Heart left ventricle (tissue), 16 donors: ENCODE data around the gene MOGAT2. TPM values are rescaled to one million over a fixed set of nuclear protein-coding genes. Genes with fewer than 3 reads are reported as not detected.

Experiments
- ATAC-seq, 4 donors: fragments of 200-7000 bp; cut with Tn5 transposase; one replicate each; pipeline ENCODE4 v1.9.1; 2020 to 2022; ENCODE audit warnings: moderate library complexity in 4 of 4, mild to moderate bottlenecking in 3 of 4, moderate number of reproducible peaks in 1 of 4
- DNase-seq, 5 donors: peaks; one replicate each; pipeline ENCODE4 v3.0.0-alpha.2; 2020
- H3K27ac ChIP-seq, 12 donors: fragments of 200-600 bp; sonication (generic) in 4 of 12; one replicate each; pipeline versions ENCODE4 v1.5.0 to v1.8.0; 2016 to 2022; ENCODE audit warnings: mild to moderate bottlenecking in 2 of 12
- H3K27me3 ChIP-seq, 9 donors: fragments of 200-600 bp; sonication (generic) in 2 of 9; one replicate each; pipeline versions ENCODE4 v1.5.1 to v1.8.0; 2016 to 2022; ENCODE audit warnings: mild to moderate bottlenecking in 3 of 9
- H3K36me3 ChIP-seq, 9 donors: fragments of 200-600 bp; sonication (generic) in 2 of 9; one replicate each; pipeline versions ENCODE4 v1.5.0 to v1.8.0; 2018 to 2022; ENCODE audit warnings: mild to moderate bottlenecking in 2 of 9
- H3K4me1 ChIP-seq, 12 donors: fragments of 200-600 bp; sonication (generic) in 4 of 12; one replicate each; pipeline versions ENCODE4 v1.5.0 to v1.8.0; 2016 to 2022; ENCODE audit warnings: mild to moderate bottlenecking in 3 of 12
- H3K4me3 ChIP-seq, 12 donors: fragments of 200-600 bp; sonication (generic) in 4 of 12; one replicate each; pipeline versions ENCODE4 v1.5.0 to v1.8.0; 2017 to 2022; ENCODE audit warnings: mild to moderate bottlenecking in 9 of 12, moderate library complexity in 4 of 12
- H3K9me3 ChIP-seq, 12 donors: fragments of 200-600 bp; sonication (generic) in 4 of 12; one replicate each; pipeline versions ENCODE4 v1.5.0 to v1.8.0; 2016 to 2022; ENCODE audit warnings: mild to moderate bottlenecking in 1 of 12
- POLR2A ChIP-seq, 2 donors: fragments of 450-650 bp; IDR thresholded peaks; one replicate each; pipeline ENCODE4 v1.6.1; 2017; ENCODE audit warnings: antibody characterized with exemption in 2 of 2, mild to moderate bottlenecking in 2 of 2, moderate library complexity in 2 of 2
- WGBS, 4 donors: extraction: QIAGEN DNeasy Blood & Tissue Kit in 2 of 4; methylation state at CpG; one replicate each; pipeline versions ENCODE4 v1.1.5 to v1.1.7; 2013 to 2018; 5-methylcytosine and 5-hydroxymethylcytosine counted together
- intact Hi-C, 10 donors: fragments of 100-400 bp; cut with DNase I; formaldehyde crosslinking; loops; one replicate each; pipeline versions ENCODE4 v1.11.1 to v1.14.2; 2022
- polyA plus RNA-seq, 2 donors: library from polyadenylated mRNA; stranded (reverse); fragments of 200-250 nt; gene quantifications; one replicate each; pipeline ENCODE4 v1.2.3, GENCODE V29; 2013
- total RNA-seq, 9 donors: library from RNA; depleted of rRNA in 2 of 9; stranded (reverse); fragments of >200 nt in 2 of 9; fragmentation: NEBNext Ultra II Directional in 3 of 9; extraction: Animal tissue kit (Norgen Biotek cat#: 25700) in 3 of 9; gene quantifications; one replicate each; pipeline versions ENCODE4 v1.1.0 to v1.2.4, GENCODE V29; 2016 to 2023
- TF ChIP-seq, protein P1 (sequence below), 12 donors: fragments of 200-600 bp; sonication (generic) in 4 of 12; IDR thresholded peaks; one replicate each; pipeline versions ENCODE4 v1.5.0 to v1.8.0; 2018 to 2022; ENCODE audit warnings: antibody characterized with exemption in 12 of 12, mild to moderate bottlenecking in 5 of 12
- donor health status: ischemic (EF 13 %, LVEDD 7.1; RV severe dilation, severe dysfunction).
- donor health status: healthy with polysubstance abuse.
- donor health status: DM: no; HTN: yes; CAD: no.
- donor health status: DM: no; HTN: no; CAD: no.
- donor health status: ischemic (EF 25% LVEDD 6.9; RV normal size, moderate dysfunction).
- donor health status: ischemic (EF 25% LVEDD 5.7; RV mildly dilated, moderate dysfunction).
- donor health status: healthy.
- donor health status: DM: yes; HTN: yes; CAD: no.
- donor health status: ischemic (EF 35%, LVEDD 5.7; RV mildly dilated, moderate dysfunction).
- donor health status: nonischemic (EF 11% LVEDD 7.7; RV severe dilation, severe dysfunction).
- donor health status: DM: yes; HTN: yes; CAD: no.
- donor health status: PGD.
- donor health status: ischemic (EF 29% LVEDD 5.4; RV normal size, mild dysfunction).
- donor health status: nonischemic (EF 23%, LVEDD 6.1; RV moderate dilation, normal function).

The MOGAT2 gene
- total and polyA plus RNA-seq, 11 donors: 0.04 to 0.27 (median 0.22) TPM; not detected in 7

DNA sequence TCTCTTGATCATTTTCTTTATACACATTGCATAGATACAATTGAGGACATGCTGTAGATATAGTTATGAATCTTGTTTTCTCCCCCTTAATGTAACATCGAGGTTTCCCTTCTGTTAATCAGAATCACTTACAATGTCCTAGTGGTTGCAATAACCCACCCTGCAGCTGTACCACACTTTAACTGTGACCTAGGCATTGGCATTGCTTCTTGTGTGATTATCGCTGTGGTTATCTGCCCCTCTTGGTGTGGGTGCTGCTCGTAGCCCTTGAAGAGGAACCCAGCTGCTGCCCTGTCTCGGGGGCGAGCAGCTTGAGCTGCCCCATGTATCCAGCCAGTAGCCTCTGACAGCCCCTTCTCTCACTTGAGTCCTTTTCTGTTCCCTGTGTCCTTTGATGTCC is 52.5 kb downstream of the MOGAT2 start:
- TF ChIP-seq, protein P1, sequence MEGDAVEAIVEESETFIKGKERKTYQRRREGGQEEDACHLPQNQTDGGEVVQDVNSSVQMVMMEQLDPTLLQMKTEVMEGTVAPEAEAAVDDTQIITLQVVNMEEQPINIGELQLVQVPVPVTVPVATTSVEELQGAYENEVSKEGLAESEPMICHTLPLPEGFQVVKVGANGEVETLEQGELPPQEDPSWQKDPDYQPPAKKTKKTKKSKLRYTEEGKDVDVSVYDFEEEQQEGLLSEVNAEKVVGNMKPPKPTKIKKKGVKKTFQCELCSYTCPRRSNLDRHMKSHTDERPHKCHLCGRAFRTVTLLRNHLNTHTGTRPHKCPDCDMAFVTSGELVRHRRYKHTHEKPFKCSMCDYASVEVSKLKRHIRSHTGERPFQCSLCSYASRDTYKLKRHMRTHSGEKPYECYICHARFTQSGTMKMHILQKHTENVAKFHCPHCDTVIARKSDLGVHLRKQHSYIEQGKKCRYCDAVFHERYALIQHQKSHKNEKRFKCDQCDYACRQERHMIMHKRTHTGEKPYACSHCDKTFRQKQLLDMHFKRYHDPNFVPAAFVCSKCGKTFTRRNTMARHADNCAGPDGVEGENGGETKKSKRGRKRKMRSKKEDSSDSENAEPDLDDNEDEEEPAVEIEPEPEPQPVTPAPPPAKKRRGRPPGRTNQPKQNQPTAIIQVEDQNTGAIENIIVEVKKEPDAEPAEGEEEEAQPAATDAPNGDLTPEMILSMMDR (IDR thresholded peaks at IDR 0.05): no peak
- TF ChIP-seq POLR2A (IDR thresholded peaks at IDR 0.05): no peak
- Histone ChIP-seq H3K9me3 (no peaks in the 10 kb centered on the region), H3K4me1 (peaks cover 0 to 59% (median 14%) of the 10 kb centered on the region in 12 donors), H3K27ac (no peak overlapping the region), H3K36me3 (no peaks in the 10 kb centered on the region), H3K4me3 (no peak overlapping the region), H3K27me3 (peaks cover 0 to 23% (median 7%) of the 10 kb centered on the region in 9 donors)
- no peak for ATAC-seq
- DNase-seq: no peak
- 63 to 79% (median 70%) methylated on average over 5 of the region's 5 CpGs for WGBS, 4 donors
- intact Hi-C loops: loop anchor here in 1 of 10 donors (10.0 kb wide), 1 partner anchor 225 kb away; no protein-coding TSS in a partner anchor

DNA sequence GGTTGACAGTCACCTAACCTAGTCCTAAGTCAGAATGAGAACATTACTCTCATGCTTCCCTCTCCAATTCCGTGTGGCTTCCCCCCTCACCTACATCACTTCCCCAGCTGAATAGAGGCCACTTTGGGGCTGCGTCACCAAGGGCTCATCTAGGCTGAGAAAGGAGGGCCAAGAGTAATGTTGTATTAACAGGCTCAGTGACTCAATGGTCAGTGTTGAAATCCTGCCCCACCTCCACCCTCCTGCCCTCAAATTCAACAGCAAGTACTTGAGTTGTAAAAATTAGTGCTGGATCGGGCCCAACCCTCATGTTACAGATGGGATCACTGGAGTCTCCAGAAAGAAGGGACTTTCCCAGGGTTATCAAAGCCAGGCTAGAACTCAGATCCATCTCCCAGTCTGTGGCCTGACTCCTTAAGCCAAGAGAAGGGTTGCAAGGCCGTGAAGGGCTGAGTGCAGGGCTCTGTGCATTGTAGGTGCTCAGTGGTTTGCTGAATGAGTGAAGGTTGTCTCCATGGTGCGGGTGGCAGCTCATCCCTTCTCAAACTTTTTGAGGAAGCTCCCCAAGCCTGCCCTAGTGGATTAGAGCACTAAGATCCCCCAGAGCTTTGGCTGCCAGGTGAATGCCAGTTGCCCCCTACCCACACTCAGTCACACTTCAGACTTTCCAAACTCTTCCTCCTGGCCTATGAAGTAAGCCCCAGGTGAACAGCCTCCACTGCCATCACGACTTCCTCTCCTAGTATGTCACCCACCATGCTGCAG is 54.2 kb downstream of the MOGAT2 start:
- Histone ChIP-seq H3K27me3 (peaks cover 0 to 23% (median 7%) of the 10 kb centered on the region in 9 donors), H3K4me1 (peaks cover 0 to 64% (median 14%) of the 10 kb centered on the region in 12 donors), H3K36me3 (no peaks in the 10 kb centered on the region), H3K9me3 (no peaks in the 10 kb centered on the region), H3K27ac (no peak overlapping the region), H3K4me3 (no peak overlapping the region)
- peak in 1 of 4 donors; percentile 13 for ATAC-seq
- TF ChIP-seq, protein P1 (IDR thresholded peaks at IDR 0.05): no peak
- TF ChIP-seq POLR2A (IDR thresholded peaks at IDR 0.05): no peak
- 79 to 89% (median 86%) methylated on average over 6 of the region's 6 CpGs for WGBS, 4 donors
- intact Hi-C loops: loop anchor here in 1 of 10 donors (10.0 kb wide), 1 partner anchor 227 kb away; no protein-coding TSS in a partner anchor
- peak in 1 of 5 donors; percentile 42 for DNase-seq

DNA sequence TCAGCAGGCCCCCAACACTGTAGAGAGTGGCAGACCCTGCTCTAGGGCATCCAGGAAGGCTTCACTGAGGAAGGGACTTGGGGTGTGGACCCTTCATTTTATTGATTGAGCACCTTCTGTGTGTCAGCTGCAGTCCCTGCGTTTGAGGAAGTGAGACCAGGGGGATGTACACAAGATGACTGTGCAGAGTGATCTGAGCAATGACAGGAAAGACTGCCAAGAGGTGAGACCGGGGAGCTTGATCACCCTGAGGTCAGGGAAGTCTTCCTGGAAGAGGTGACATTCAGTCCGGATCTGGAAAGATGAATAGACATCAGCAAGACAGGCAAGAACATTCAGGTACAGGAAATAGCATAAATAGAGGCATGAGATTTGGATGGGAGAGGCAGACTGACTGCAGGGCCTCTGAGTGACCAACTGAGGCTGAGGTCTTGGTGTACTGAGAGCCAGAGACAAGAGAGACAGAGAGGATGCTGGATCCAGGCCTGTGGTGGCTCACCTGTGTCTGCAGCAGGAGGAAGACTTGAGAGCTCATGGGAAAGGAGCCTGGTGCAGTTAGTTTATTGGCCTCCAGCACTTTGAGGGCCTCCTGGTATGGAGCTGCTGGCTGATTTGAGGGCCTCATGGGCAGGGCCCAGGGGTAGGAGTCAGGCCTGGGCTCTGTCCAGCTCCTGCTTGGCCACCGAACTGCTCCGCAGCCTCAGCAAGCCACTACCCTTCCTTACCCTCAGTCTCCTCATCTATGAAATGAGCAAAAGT is 56.1 kb downstream of the MOGAT2 start:
- no peak overlapping the region for H3K4me3 ChIP-seq
- H3K9me3 ChIP-seq: no peaks in the 10 kb centered on the region
- intact Hi-C loops: loop anchor here in 1 of 10 donors (10.0 kb wide), 1 partner anchor 229 kb away; no protein-coding TSS in a partner anchor
- peaks cover 0 to 63% (median 4%) of the 10 kb centered on the region in 12 donors for H3K4me1 ChIP-seq
- TF ChIP-seq, protein P1 (IDR thresholded peaks at IDR 0.05): no peak
- TF ChIP-seq POLR2A (IDR thresholded peaks at IDR 0.05): no peak
- DNase-seq: no peak
- WGBS, 4 donors: 75 to 91% (median 77%) methylated on average over 5 of the region's 5 CpGs
- H3K36me3 ChIP-seq: no peaks in the 10 kb centered on the region
- peak in 1 of 4 donors; percentile 32 for ATAC-seq
- H3K27ac ChIP-seq: peak overlapping the region in 1 of 12 donors; percentile 49
- H3K27me3 ChIP-seq: peaks cover 0 to 8% (median 2%) of the 10 kb centered on the region in 9 donors

DNA sequence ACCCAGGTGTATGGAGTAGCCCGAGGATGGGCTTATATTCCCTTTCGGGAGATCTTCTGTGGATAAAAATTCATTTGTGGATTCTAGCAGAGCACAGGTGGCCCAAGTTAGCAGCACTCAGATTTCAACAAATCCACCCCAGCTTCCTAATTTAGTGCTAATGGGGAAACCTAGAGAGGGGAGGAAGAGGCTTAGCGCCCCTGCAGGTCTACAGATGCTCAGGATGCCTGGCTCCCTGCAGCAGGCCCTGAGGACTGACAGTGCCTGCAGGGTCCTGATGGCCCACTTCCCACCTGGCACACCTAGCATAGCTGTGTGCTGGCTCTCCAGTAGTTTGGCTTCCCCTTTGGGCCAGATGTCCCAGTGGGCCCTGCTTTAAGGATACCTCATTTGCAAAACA is 57.4 kb downstream of the MOGAT2 start:
- ATAC-seq: no peak
- no peak overlapping the region for H3K4me3 ChIP-seq
- 90 to 96% (median 94%) methylated on average over 2 to 3 of the region's 3 CpGs for WGBS, 4 donors
- peaks cover 0 to 55% (median 0%) of the 10 kb centered on the region in 12 donors for H3K4me1 ChIP-seq
- no peaks in the 10 kb centered on the region for H3K27me3 ChIP-seq
- DNase-seq: no peak
- intact Hi-C loops: loop anchor here in 1 of 10 donors (10.0 kb wide), 1 partner anchor 230 kb away; no protein-coding TSS in a partner anchor
- TF ChIP-seq, protein P1 (IDR thresholded peaks at IDR 0.05): no peak
- TF ChIP-seq POLR2A (IDR thresholded peaks at IDR 0.05): no peak
- H3K27ac ChIP-seq: no peak overlapping the region
- no peaks in the 10 kb centered on the region for H3K9me3 ChIP-seq
- H3K36me3 ChIP-seq: no peaks in the 10 kb centered on the region
